Non-pigmented ciliary epithelial cell (primary cell): ENCODE data around the gene PLEKHM3.
"Not testable (repeated sequence)": the region's sequence is repeated elsewhere in the genome, so short reads cannot be mapped to it uniquely, and the experiment has no call there.

Source experiments
- DNase-seq: peaks from one replicate; pipeline ENCODE4 v3.0.0-alpha.2; 2010; ENCODE audit warnings: low read depth

PLEKHM3 gene

GRCh38 chr2:207920321-207920720 is 105.0 kb downstream of the PLEKHM3 start:
- DNase-seq = no peak

GRCh38 chr2:207919164-207919919 is 106.0 kb downstream of the PLEKHM3 start:
- no peak for DNase-seq

- no peak for DNase-seq
These were observed 110.6 kb downstream of the PLEKHM3 start for GRCh38 chr2:207914716-207915115.

- no peak for DNase-seq
These were observed 111.5 kb downstream of the PLEKHM3 start for GRCh38 chr2:207913772-207914358.

- DNase-seq = no peak
These were observed 113.5 kb downstream of the PLEKHM3 start for GRCh38 chr2:207911856-207912255.

GRCh38 chr2:207911215-207911614 is 114.1 kb downstream of the PLEKHM3 start:
- DNase-seq = no peak

GRCh38 chr2:207906495-207906894 is 118.8 kb downstream of the PLEKHM3 start:
- not testable (repeated sequence) for DNase-seq

GRCh38 chr2:207905546-207905945 is 119.8 kb downstream of the PLEKHM3 start:
- DNase-seq = no peak

- DNase-seq = no peak
These were observed 122.1 kb downstream of the PLEKHM3 start for GRCh38 chr2:207903236-207903635.

- no peak for DNase-seq
These were observed 122.5 kb downstream of the PLEKHM3 start for GRCh38 chr2:207902821-207903220.

GRCh38 chr2:207901829-207902228 is 123.5 kb downstream of the PLEKHM3 start:
- DNase-seq = no peak

- no peak for DNase-seq
These were observed 123.9 kb downstream of the PLEKHM3 start for GRCh38 chr2:207901401-207901800.

GRCh38 chr2:207898354-207898695 is 127.0 kb downstream of the PLEKHM3 start:
- DNase-seq = no peak

- no peak for DNase-seq
These were observed 127.6 kb downstream of the PLEKHM3 start for GRCh38 chr2:207897541-207898353.

GRCh38 chr2:207896525-207897285 is 128.6 kb downstream of the PLEKHM3 start:
- no peak for DNase-seq

- no peak for DNase-seq
These were observed 130.0 kb downstream of the PLEKHM3 start for GRCh38 chr2:207895274-207895860.

- no peak for DNase-seq
These were observed 132.5 kb downstream of the PLEKHM3 start for GRCh38 chr2:207892716-207893402.

- DNase-seq = no peak
These were observed 134.1 kb downstream of the PLEKHM3 start for GRCh38 chr2:207891086-207891844.

- DNase-seq = no peak
These were observed 137.8 kb downstream of the PLEKHM3 start for GRCh38 chr2:207887500-207887899.

GRCh38 chr2:207885010-207885409 is 140.3 kb downstream of the PLEKHM3 start:
- no peak for DNase-seq

GRCh38 chr2:207884127-207884526 is 141.2 kb downstream of the PLEKHM3 start:
- DNase-seq = no peak
